HG03575 (cell line): ENCODE results near the gene TMPRSS11A.

Experiments used
- ATAC-seq: cut with Tn5 transposase; IDR thresholded peaks from one replicate; pipeline ENCODE4 v1.9.1; 2021; ENCODE audit not compliant: unreplicated experiment, insufficient number of reproducible peaks, low FRiP score; ENCODE audit errors: extremely low read depth

Gene TMPRSS11A, protein sequence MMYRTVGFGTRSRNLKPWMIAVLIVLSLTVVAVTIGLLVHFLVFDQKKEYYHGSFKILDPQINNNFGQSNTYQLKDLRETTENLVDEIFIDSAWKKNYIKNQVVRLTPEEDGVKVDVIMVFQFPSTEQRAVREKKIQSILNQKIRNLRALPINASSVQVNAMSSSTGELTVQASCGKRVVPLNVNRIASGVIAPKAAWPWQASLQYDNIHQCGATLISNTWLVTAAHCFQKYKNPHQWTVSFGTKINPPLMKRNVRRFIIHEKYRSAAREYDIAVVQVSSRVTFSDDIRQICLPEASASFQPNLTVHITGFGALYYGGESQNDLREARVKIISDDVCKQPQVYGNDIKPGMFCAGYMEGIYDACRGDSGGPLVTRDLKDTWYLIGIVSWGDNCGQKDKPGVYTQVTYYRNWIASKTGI

DNA sequence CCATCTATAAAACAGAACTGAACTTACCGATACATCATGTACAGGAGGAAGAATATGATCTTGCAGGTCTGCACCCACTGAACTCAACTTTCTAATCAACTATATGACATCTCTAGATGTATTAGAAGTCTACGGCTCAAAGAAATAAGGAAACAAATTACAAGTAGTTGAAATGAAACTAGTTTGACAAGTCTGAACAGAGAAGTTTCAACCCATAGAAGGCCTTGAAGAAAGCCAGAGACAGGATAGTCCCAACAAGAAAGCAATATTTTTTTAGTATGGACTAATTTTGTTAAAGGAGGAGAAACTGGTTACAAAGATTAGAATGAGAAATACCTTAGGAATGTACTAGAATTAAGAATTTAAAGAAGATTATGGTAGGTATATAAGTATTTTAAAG is at the start of gene TMPRSS11A:
TSS of gene TMPRSS11A (minus strand) at position 138 of the 400 bp plus-strand sequence. CDS start at position 38, 100 bp downstream.
- ATAC-seq: no peak

DNA sequence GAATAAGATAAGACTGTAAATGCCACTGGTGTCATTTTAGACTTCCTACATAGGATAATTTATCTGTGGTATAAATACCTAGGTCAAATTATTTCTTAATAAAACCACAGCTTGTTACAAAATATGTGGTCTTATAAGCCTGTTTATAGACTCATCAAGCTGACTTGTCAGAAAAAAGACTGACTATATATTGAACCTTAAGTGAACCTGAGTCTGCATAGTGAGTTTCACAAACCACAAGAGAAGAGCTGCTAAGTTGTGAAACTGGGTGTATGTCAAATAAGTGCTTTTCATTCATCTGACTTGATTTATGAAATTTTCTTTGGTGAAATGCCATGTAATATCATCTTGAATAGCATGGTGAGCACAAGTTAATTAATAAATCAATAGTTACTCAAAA is 48.4 kb upstream of the TMPRSS11A start:
- ATAC-seq: no peak

DNA sequence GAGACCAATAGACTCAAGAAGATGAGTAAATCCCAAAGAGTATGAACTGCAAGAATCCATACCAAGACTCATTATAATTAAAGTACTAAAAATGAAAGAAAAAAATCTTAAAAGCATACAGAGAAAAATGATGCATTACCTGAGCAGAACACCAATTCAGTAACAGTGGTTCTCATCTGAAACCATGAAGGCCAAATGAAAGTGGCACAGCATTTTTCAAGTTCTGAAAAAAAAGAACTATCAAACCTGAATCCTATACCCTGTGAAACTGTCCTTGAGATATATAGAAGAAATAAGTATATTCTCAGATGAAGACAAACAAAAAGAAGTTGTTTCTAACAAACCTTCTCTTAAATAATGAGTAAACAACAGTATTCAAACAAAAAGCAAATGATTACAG is 39.6 kb upstream of the TMPRSS11A start:
- ATAC-seq: no peak

DNA sequence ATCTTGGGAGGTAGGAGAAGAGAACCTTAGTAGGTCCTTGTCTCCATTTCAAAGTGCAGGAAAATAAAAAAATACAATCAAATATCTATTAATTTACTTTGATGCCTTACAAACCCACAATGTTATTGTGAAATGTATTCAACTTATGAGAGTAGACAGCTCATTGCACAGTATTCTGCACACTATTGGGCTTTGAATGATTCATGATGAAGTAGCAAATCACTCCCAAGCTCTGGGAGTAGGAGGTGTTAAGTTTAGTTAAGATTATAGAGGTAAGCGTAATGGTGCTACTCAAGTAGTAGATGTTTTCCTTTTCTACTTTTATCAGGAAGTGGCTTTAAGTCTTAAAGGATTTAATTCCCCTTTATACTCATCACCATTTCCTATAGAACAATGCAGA is 32.8 kb upstream of the TMPRSS11A start:
- no peak for ATAC-seq

DNA sequence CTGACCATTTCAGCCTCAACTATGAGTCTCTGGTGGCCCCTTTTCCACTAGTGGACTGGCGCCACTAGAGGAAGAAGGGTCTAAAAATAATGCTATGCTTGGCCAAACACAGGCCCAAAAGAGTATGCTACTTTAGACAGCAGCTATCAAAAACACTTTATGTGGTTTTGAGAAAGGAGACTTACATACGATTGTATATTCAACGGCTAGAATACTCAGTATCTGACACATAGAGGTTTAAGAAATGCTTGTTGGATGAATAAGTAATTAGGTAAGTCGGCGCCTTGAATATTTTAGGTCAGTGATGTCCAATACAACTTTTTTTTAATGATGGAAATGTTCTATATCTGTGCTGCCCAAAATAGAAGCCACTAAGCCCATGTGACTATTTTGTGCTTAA is 25.7 kb upstream of the TMPRSS11A start:
- ATAC-seq: no peak

DNA sequence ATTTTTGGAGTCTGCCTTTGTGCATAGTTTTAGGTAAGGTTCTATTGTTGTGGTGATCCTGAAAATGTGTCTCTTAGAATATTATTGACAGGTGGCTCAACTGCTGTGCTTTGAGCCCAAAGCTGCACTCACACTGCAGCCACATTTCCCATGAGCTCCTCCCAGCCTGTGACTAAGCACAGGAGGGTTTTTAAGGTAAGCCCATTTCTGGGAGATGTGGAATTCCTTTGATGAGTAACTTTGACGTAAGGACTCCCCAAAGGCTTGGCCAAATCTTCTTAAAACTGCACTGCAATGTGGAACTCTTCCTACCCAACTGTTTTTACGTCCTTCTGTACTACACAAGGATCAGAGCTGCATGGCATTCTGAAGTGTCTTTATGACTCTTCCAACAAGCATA is 20.0 kb upstream of the TMPRSS11A start:
- no peak for ATAC-seq

DNA sequence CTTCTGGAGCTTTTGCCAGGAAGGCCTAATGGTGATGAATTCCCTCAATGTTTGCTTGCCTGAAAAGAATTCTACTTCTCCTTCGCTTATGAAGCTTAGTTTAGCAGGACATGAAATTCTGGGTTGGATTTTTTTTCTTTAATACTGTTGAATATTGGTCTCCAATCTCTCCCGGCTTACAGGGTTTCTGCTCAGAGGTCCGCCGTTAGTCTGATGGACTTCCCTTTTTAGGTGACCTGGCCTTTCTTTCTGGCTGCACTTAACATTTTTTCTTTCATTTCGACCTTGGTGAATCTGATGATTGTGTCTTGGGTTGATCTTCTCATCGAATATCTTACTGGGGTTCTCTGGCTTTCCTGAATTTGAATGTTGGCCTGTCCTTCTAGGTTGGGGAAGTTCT is 17.2 kb upstream of the TMPRSS11A start:
- no peak for ATAC-seq

DNA sequence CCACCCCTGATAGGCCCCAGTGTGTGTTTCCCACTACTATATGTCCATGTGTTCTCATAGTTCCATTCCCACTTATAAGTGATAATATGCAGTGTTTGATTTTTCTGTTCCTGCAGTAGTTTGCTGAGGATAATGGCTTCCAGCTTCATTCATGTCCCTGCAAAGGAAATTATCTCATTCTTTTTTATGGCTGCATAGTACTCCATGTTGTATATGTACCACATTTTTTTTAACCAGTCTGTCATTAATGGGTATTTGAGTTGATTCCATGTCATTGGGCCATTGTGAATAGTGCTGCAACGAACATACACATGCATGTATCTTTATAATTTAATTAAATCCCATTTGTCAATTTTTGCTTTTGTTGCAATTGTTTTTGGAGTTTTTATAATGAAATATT is 10.3 kb upstream of the TMPRSS11A start:
- no peak for ATAC-seq

DNA sequence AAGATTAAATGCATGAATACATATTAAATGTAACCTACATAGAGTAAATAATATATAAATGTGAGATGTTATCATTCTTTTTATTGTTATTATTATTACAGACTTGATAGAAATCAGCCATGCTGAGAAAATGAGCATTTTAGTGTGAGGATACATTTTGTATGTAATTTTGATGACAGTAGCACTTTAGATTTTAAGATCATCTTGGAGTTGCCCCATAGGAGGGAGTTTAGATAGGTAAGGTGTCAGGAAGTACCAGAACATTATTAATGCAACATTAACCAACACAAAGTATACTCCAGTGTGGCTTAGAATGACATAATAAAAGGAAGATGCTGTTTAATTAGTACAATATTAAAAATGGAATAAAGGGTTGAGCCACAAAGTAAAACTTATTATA is 8.4 kb downstream of the TMPRSS11A start:
- no peak for ATAC-seq

DNA sequence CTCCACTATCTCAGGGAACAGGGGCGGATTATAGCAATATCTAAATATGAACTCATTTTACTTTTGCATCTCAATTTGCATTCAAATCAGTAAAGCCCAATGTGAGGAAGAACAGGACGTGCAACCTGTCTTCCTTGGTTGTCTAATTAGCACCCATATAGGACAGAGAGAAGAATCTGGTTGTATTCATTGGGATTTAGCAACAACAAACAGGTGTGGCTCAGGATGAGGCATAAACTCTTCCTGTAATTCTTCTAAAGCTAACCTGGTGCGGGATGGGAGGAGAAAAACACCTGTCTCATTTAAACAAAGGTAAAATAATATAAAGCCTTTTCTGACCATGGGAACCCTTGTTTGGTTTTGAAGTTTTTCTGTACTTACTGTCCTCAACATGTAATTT is 22.2 kb downstream of the TMPRSS11A start:
- no peak for ATAC-seq

DNA sequence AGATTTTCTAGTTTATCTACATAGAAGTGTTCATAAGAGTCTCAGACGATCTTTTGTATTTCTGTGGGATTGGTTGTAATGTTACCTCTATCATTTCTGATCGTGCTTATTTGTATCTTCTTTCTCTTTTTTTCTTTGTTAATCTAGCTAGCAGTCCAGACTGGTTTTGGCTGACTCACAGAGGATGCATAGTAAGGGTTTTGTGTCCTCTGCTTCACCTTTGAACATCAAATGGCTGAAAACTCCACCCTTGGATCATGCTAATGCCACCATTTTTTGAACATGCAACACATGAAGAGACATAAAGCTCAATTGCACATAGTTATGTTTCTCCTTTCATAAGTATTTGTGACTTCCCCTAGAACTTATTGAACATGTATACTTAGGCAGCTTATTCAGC is 22.8 kb downstream of the TMPRSS11A start:
- no peak for ATAC-seq

DNA sequence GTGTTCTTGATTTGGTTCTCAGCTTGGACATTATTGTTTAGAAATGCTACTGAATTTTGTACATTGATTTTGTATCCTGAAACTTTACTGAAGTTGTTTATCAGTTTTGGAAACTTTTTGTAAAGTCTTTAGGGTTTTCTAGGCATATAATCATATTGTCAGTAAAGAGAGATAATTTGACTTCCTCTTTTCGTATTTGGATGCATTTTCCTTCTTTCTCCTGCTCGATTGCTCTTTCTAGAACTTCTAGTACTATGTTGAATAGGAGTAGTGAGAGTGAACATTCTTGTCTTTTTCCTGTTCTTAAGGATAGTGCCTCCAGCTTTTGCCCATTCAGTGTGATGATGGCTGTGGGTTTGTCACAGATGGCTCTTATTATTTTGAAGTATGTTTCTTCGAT is 24.1 kb downstream of the TMPRSS11A start:
- no peak for ATAC-seq

DNA sequence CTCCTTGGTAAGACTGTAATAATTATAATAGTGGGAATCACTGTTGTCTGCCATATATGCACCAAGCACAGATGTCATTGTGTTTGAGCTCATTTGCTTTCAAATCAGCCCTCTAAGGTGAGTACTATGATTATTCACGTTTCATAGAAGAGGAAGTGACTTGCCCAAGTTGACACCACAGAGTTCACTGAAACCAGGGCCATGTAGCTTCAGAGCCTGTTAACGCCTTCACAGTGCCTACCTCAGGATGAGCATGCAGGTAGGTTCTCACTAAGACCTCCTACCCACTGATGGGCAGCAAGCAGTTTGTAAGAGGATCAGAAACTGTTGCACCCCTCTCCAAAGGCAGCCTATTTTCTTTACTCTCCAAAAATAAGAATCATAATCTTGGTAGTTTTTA is 27.4 kb downstream of the TMPRSS11A start:
- ATAC-seq: no peak

DNA sequence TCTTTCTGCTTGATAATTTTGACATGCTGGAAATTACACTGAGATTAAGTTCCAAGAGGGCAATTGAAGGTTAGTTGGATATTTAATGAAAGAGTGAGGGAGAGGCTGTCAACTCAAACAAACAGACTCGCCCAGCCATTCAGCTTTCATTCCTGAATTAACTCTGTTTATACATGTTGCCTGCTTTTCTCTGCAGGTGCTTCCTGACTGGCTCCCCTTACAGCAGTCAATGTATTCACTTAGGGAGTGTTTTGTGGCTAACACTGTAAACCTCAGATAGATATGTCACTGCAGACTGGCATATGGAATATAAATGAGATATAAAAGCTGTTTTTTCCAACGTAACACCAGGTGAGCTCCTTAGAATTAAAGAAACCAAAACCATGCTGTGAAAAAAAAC is 28.7 kb downstream of the TMPRSS11A start:
- ATAC-seq: no peak

DNA sequence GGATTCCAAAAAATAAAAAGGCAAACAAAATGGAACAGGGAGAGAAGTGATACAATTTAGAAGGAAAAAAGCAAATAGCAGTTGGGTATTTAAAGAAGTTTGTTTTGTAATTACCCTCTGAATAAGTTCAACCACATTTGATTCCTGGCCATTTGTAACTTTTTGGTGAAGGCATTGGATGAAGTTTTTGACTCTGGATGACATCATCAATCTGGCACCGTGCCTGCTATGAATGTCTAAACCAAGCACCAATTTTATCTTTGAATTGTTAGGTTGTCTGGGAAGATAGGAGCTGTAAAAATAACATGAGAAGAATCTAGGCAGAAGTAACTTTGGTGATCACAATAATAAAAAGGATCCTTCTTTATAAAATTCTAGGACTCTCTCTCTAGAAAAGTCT is 29.5 kb downstream of the TMPRSS11A start:
- ATAC-seq: no peak

DNA sequence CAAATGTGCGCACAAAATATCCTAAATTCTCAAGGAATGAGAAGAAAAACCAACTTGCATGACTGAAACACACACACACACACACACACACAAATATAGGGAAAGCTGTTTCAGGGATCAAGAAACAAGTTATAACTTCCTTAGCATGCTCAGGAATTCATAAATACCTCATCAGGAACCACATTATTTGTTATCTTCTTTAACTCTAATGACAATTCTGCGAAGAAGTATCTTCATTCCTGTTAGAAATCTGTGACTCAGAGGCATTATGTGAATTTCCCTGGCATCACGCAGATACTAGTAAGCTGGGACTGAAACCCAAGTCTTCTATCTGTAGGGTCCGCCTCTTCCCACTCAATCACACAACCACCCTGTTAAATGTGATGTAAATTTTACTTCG is 30.3 kb downstream of the TMPRSS11A start:
- ATAC-seq: no peak

DNA sequence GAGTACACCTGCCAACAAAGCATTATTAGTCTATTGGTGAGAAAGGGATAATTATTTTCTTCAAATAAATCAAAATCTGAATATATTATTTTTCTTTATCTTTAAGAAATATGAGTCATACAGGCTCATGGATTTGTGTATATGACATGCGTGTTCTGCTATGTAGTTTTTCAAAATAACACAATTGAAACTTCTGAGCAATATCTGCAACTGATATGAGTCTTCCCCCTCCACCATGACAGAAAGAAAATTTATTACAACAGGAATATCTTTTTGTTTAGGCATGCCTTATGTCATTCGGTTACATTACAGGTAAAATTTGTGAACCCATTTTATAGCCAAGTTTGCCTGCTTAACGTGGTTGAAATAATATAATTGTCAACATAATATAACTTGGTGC is 32.0 kb downstream of the TMPRSS11A start:
- no peak for ATAC-seq

DNA sequence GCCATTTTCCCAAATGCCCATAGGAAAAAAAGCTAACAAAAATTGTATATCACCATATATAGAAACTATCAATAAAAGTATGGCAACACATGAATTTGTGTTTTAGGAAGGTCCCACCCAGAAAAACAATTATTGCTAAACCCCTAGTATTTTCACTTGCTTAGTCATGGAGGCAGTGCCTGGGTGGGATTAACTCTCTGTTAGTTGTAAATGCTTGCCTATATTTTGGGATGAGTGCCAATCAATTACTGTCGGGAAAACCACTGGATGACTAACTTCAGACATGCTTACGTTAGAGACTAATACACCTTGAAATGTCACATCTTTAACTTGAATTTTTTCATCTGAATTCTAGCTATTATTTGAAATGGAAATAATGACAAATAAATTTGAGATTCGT is 33.9 kb downstream of the TMPRSS11A start:
- ATAC-seq: no peak

DNA sequence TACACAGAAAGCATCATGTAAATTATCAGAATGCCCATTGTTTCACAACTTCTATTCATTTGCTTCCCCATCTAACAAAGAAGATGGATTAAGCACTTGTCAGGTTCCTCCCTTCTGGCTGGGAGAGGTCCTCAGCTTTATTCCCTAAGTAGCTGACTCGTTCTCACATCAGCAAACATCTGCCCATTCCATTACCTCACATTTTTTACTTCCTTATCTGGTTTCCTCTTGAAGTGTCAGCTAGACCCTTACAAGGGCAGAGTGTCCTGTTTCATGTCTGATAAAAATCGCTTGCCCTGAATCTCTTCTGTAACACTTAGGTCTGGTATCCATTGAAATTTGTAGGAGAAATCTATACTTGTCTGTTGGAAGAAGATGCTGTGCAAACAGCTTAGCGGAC is 34.7 kb downstream of the TMPRSS11A start:
- no peak for ATAC-seq

DNA sequence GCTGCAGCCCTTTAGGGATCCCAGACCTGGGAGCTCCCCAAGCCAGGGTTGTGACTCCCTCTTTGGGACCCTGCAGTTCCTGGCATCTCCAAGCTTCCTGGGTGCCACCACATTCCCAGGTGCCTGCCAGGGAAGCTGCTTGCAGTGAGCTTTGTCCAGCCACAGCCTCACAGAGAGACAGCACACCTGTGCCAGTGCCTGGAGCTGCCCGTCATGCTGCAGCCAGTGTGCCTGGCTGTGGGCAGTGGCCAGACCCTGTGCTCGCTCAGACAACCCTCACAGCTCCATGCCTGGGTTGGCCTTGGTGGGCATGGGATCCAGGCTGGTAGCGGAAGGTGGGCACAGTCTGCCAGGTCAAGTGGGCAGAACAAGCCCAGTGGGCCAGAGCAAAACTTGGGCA is 36.0 kb downstream of the TMPRSS11A start:
- ATAC-seq: no peak

DNA sequence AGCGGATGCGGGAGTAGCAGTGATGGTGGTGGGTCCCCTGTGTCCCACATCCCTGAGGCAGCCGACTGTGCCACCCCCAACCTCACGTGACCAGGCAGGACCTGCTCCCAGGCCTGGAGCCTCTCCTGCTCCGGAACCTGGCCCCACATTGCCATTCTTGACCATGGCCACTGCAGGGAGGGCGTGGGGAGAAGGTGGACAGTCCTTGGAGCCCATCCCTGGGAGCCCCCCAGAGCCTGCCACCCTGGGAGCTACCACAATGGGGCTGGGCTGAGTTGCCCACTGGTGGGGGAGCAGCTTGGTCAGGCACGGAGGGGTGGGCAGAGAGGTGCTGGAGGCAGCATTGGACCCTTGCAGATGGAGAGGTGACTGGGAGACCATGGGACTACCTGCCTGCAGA is 36.8 kb downstream of the TMPRSS11A start:
- ATAC-seq: no peak
